H9 (cell line): ENCODE results near the gene MC1R. TPM values are rescaled to one million over a fixed set of nuclear protein-coding genes. Genes with fewer than 3 reads are reported as not detected.

Experiments used
- DNase-seq: peaks from one replicate; pipeline ENCODE4 v3.0.0-alpha.2; 2017
- H2AFZ ChIP-seq: one replicate; pipeline ENCODE4 v1.6.1; 2013; ENCODE audit warnings: mild to moderate bottlenecking, low read length, control low read depth, moderate library complexity
- H2AK5ac ChIP-seq: 2 replicates; pipeline ENCODE4 v1.6.1; 2013; ENCODE audit warnings: low read length, control low read depth, mixed read lengths; ENCODE audit not compliant: insufficient read length
- H2BK120ac ChIP-seq: one replicate; pipeline ENCODE4 v1.6.1; 2013; ENCODE audit warnings: low read depth, mild to moderate bottlenecking, low read length, control low read depth, inconsistent platforms; ENCODE audit not compliant: poor library complexity, severe bottlenecking
- H2BK12ac ChIP-seq: 2 replicates; pipeline ENCODE4 v1.6.1; 2013; ENCODE audit warnings: low read length, control low read depth, mixed read lengths, low read depth; ENCODE audit not compliant: insufficient read length
- H2BK15ac ChIP-seq: 2 replicates; pipeline ENCODE4 v1.6.1; 2013; ENCODE audit warnings: low read depth, low read length, control low read depth
- H2BK20ac ChIP-seq: one replicate; pipeline ENCODE4 v1.6.1; 2013; ENCODE audit warnings: low read depth, mild to moderate bottlenecking, low read length, control low read depth, inconsistent platforms; ENCODE audit not compliant: poor library complexity, severe bottlenecking
- H2BK5ac ChIP-seq: 2 replicates; pipeline ENCODE4 v1.6.1; 2013; ENCODE audit warnings: low read length, control low read depth, mixed read lengths; ENCODE audit not compliant: insufficient read length
- H3K14ac ChIP-seq: 2 replicates; pipeline ENCODE4 v1.6.1; 2013; ENCODE audit warnings: low read length, control low read depth; ENCODE audit not compliant: insufficient read depth
- H3K18ac ChIP-seq: 2 replicates; pipeline ENCODE4 v1.6.1; 2013; ENCODE audit warnings: low read depth, mild to moderate bottlenecking, mixed read lengths, low read length, control low read depth; ENCODE audit not compliant: insufficient read length
- H3K23ac ChIP-seq: 2 replicates; pipeline ENCODE4 v1.6.1; 2013; ENCODE audit warnings: low read length, control low read depth, mixed read lengths, low read depth; ENCODE audit not compliant: insufficient read length
- H3K23me2 ChIP-seq: 2 replicates; pipeline ENCODE4 v1.6.1; 2013; ENCODE audit warnings: low read depth, mild to moderate bottlenecking, mixed read lengths, low read length, control low read depth; ENCODE audit not compliant: insufficient read length, poor library complexity, severe bottlenecking
- H3K27ac ChIP-seq: 2 replicates; pipeline ENCODE4 v1.5.1; 2013; ENCODE audit warnings: low read length, control low read depth, mixed read lengths, low read depth; ENCODE audit not compliant: insufficient read length
- H3K27me3 ChIP-seq: 2 replicates; pipeline ENCODE4 v1.6.1; 2013; ENCODE audit warnings: low read length, control low read depth, inconsistent platforms; ENCODE audit not compliant: insufficient read depth
- H3K4ac ChIP-seq: 2 replicates; pipeline ENCODE4 v1.6.1; 2013; ENCODE audit warnings: low read depth, mild to moderate bottlenecking, control low read depth, inconsistent platforms, low read length, moderate library complexity
- H3K4me1 ChIP-seq: 2 replicates; pipeline ENCODE4 v1.6.1; 2013; ENCODE audit warnings: low read length, control low read depth, inconsistent platforms; ENCODE audit not compliant: insufficient read depth
- H3K4me2 ChIP-seq: 2 replicates; pipeline ENCODE4 v1.6.1; 2013; ENCODE audit warnings: low read length, control low read depth, mixed read lengths; ENCODE audit not compliant: insufficient read length, insufficient read depth
- H3K56ac ChIP-seq: 2 replicates; pipeline ENCODE4 v1.6.1; 2013; ENCODE audit warnings: low read depth, mild to moderate bottlenecking, mixed read lengths, low read length, control low read depth; ENCODE audit not compliant: insufficient read length
- H3K79me1 ChIP-seq: 2 replicates; pipeline ENCODE4 v1.6.1; 2013; ENCODE audit warnings: low read depth, mild to moderate bottlenecking, moderate library complexity, low read length, control low read depth, inconsistent platforms; ENCODE audit not compliant: insufficient read depth, poor library complexity, severe bottlenecking
- H3K79me2 ChIP-seq: 2 replicates; pipeline ENCODE4 v1.6.1; 2013; ENCODE audit warnings: low read length, control low read depth, inconsistent platforms; ENCODE audit not compliant: insufficient read depth
- H3K9ac ChIP-seq: 2 replicates; pipeline ENCODE4 v1.6.1; 2013; ENCODE audit warnings: low read length, control low read depth, mixed read lengths; ENCODE audit not compliant: insufficient read length; ENCODE audit errors: extremely low read depth
- H3K9me3 ChIP-seq: one replicate; pipeline ENCODE4 v1.6.1; 2013; ENCODE audit warnings: low read depth, low read length, inconsistent platforms; ENCODE audit not compliant: control insufficient read depth
- H3T11ph ChIP-seq: one replicate; pipeline ENCODE4 v1.6.1; 2013; ENCODE audit warnings: mild to moderate bottlenecking, low read length, control low read depth, inconsistent platforms
- H4K20me1 ChIP-seq: one replicate; pipeline ENCODE4 v1.6.1; 2013; ENCODE audit not compliant: control insufficient read depth, insufficient read length, insufficient read depth
- H4K5ac ChIP-seq: 2 replicates; pipeline ENCODE4 v1.6.1; 2013; ENCODE audit warnings: low read depth, mild to moderate bottlenecking, mixed read lengths, low read length, control low read depth; ENCODE audit not compliant: insufficient read length
- H4K8ac ChIP-seq: replicated peaks from 2 replicates; pipeline ENCODE4 v1.6.1; 2013; ENCODE audit warnings: low read length, control low read depth, mixed read lengths, low read depth; ENCODE audit not compliant: insufficient read length
- H4K91ac ChIP-seq: 2 replicates; pipeline ENCODE4 v1.6.1; 2013; ENCODE audit warnings: low read depth, mild to moderate bottlenecking, moderate library complexity, mixed read lengths, low read length, control low read depth; ENCODE audit not compliant: insufficient read length
- H3K27ac Mint-ChIP-seq, 3 experiments: 2 replicates in 2 of 3; 3 replicates in 1 of 3; pipeline ENCODE4 v1.8.0; 2020 to 2021; ENCODE audit warnings: mixed read lengths in 3 of 3, mild to moderate bottlenecking in 1 of 3, moderate library complexity in 1 of 3
- H3K27me3 Mint-ChIP-seq: 2 replicates; pipeline ENCODE4 v1.8.0; 2021; ENCODE audit warnings: low read depth, mild to moderate bottlenecking, moderate library complexity, mixed read lengths
- H3K36me3 Mint-ChIP-seq, 3 experiments: 2 replicates in 2 of 3; 3 replicates in 1 of 3; pipeline ENCODE4 v1.8.0; 2020 to 2021; ENCODE audit warnings: low read depth in 3 of 3, mixed read lengths in 3 of 3; ENCODE audit not compliant: insufficient read depth in 1 of 3
- H3K4me1 Mint-ChIP-seq, 2 experiments: 2 replicates each; pipeline ENCODE4 v1.8.0; 2020; ENCODE audit warnings: mixed read lengths in 2 of 2
- H3K4me3 Mint-ChIP-seq, 2 experiments: 2 replicates in 1 of 2; 3 replicates in 1 of 2; pipeline ENCODE4 v1.8.0; 2020 to 2021; ENCODE audit warnings: mild to moderate bottlenecking in 2 of 2, mixed read lengths in 2 of 2, moderate library complexity in 1 of 2
- H3K9me3 Mint-ChIP-seq, 2 experiments: 2 replicates in 1 of 2; 3 replicates in 1 of 2; pipeline ENCODE4 v1.8.0; 2020; ENCODE audit warnings: mild to moderate bottlenecking in 2 of 2, mixed read lengths in 2 of 2, moderate library complexity in 1 of 2
- WGBS: extraction: QIAGEN DNeasy Blood & Tissue Kit; methylation state at CpG from one replicate; pipeline ENCODE4 v1.1.7; 2013; ENCODE audit warnings: missing lambda C conversion rate, low lambda C conversion rate, mixed read lengths; ENCODE audit not compliant: insufficient read length; ENCODE audit errors: extremely low coverage; 5-methylcytosine and 5-hydroxymethylcytosine counted together
- total RNA-seq: library from RNA; stranded (reverse); gene quantifications from 2 replicates; pipeline ENCODE4 v1.2.1, GENCODE V29; 2021
- TF ChIP-seq, protein P1 (sequence below): fragments of 200-600 bp; sonication (generic); conservative IDR thresholded peaks from 3 replicates; pipeline ENCODE4 v1.8.0; 2021; ENCODE audit warnings: antibody characterized with exemption, mild to moderate bottlenecking

The MC1R gene
- total RNA-seq, 1 experiment from 2014 or later = 4.7 TPM

GRCh38 chr16:89869911-89870310 is 48.8 kb upstream of the MC1R start:
- peaks cover 10 to 15% of the 10 kb centered on the region in 2 experiments for H3K9me3 Mint-ChIP-seq
- H4K5ac ChIP-seq = no peak overlapping the region
- H3K4me1 ChIP-seq = no peaks in the 10 kb centered on the region
- H3K27me3 Mint-ChIP-seq = no peaks in the 10 kb centered on the region
- H4K20me1 ChIP-seq = no peaks in the 10 kb centered on the region
- no peak overlapping the region for H2BK20ac ChIP-seq
- H2AK5ac ChIP-seq = no peak overlapping the region
- no peak overlapping the region for H2BK5ac ChIP-seq
- no peak overlapping the region for H2BK15ac ChIP-seq
- H3K14ac ChIP-seq = no peak overlapping the region
- H3K4ac ChIP-seq = no peak overlapping the region
- no peaks in the 10 kb centered on the region for H3K79me1 ChIP-seq
- peaks cover 5% of the 10 kb centered on the region for H3K23me2 ChIP-seq
- DNase-seq = no peak
- no peak overlapping the region for H3K4me2 ChIP-seq
- H3K56ac ChIP-seq = no peak overlapping the region
- H2BK120ac ChIP-seq = no peak overlapping the region
- H4K91ac ChIP-seq = no peak overlapping the region
- H3K4me3 Mint-ChIP-seq = no peak overlapping the region; a peak in 1 of 5 replicates
- H3K9me3 ChIP-seq = peaks cover 5% of the 10 kb centered on the region
- H3T11ph ChIP-seq = no peak overlapping the region
- no peak overlapping the region for H3K9ac ChIP-seq
- H3K18ac ChIP-seq = no peak overlapping the region
- H2AFZ ChIP-seq = no peak overlapping the region
- no peaks in the 10 kb centered on the region for H3K27me3 ChIP-seq
- TF ChIP-seq, protein P1, sequence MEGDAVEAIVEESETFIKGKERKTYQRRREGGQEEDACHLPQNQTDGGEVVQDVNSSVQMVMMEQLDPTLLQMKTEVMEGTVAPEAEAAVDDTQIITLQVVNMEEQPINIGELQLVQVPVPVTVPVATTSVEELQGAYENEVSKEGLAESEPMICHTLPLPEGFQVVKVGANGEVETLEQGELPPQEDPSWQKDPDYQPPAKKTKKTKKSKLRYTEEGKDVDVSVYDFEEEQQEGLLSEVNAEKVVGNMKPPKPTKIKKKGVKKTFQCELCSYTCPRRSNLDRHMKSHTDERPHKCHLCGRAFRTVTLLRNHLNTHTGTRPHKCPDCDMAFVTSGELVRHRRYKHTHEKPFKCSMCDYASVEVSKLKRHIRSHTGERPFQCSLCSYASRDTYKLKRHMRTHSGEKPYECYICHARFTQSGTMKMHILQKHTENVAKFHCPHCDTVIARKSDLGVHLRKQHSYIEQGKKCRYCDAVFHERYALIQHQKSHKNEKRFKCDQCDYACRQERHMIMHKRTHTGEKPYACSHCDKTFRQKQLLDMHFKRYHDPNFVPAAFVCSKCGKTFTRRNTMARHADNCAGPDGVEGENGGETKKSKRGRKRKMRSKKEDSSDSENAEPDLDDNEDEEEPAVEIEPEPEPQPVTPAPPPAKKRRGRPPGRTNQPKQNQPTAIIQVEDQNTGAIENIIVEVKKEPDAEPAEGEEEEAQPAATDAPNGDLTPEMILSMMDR = no peak
- no peak overlapping the region for H2BK12ac ChIP-seq
- H3K4me1 Mint-ChIP-seq = peaks cover 3 to 9% of the 10 kb centered on the region in 2 experiments; a peak in 2 of 4 replicates
- peaks cover 14 to 23% (median 19%) of the 10 kb centered on the region in 3 experiments for H3K36me3 Mint-ChIP-seq
- no peak overlapping the region for H4K8ac ChIP-seq
- no peak overlapping the region for H3K27ac ChIP-seq
- no peak overlapping the region for H3K27ac Mint-ChIP-seq
- H3K79me2 ChIP-seq = no peaks in the 10 kb centered on the region
- no peak overlapping the region for H3K23ac ChIP-seq
- WGBS = no CpG with 5 or more reads among the region's 12 CpGs
